Kidney (tissue), 14 donors: ENCODE results near the gene GOLGA6L2. TPM values are rescaled to one million over a fixed set of nuclear protein-coding genes. Genes with fewer than 3 reads are reported as not detected.

Source experiments
- DNase-seq, 5 donors: peaks; one replicate each; pipeline ENCODE4 v3.0.0-alpha.2; 2013 to 2020
- FAIRE-seq: peaks from 2 replicates; lab custom pipeline; 2012; peaks lifted over from hg19 to GRCh38; lab: Jason Lieb, UNC
- H3K27ac ChIP-seq, 2 donors: one replicate each; pipeline ENCODE4 v1.7.0; 2013; ENCODE audit warnings: low read depth in 2 of 2, low read length in 2 of 2, inconsistent platforms in 1 of 2
- H3K27me3 ChIP-seq: one replicate; pipeline ENCODE4 v1.7.1; 2013; ENCODE audit warnings: low read length, inconsistent platforms; ENCODE audit not compliant: control insufficient read depth, insufficient read depth
- H3K36me3 ChIP-seq, 3 donors: one replicate each; pipeline versions ENCODE4 v1.7.0 to v1.7.1; 2013; ENCODE audit warnings: low read length in 3 of 3, control low read depth in 1 of 3, inconsistent platforms in 1 of 3; ENCODE audit not compliant: insufficient read depth in 3 of 3, control insufficient read depth in 2 of 3
- H3K4me1 ChIP-seq, 3 donors: one replicate each; pipeline versions ENCODE4 v1.7.0 to v1.7.1; 2013; ENCODE audit warnings: low read length in 3 of 3, inconsistent platforms in 1 of 3, low read depth in 1 of 3; ENCODE audit not compliant: control insufficient read depth in 2 of 3, insufficient read depth in 2 of 3
- H3K4me3 ChIP-seq, 3 donors: one replicate each; pipeline versions ENCODE4 v1.7.0 to v1.8.1; 2013; ENCODE audit warnings: low read length in 3 of 3, control low read depth in 1 of 3, inconsistent platforms in 1 of 3
- H3K9ac ChIP-seq, 3 donors: one replicate each; pipeline versions ENCODE4 v1.7.0 to v1.7.1; 2013; ENCODE audit warnings: low read length in 3 of 3, control low read depth in 1 of 3, inconsistent platforms in 1 of 3
- H3K9me3 ChIP-seq, 3 donors: one replicate each; pipeline versions ENCODE4 v1.7.0 to v1.7.1; 2013; ENCODE audit warnings: low read length in 3 of 3, control low read depth in 1 of 3, inconsistent platforms in 1 of 3; ENCODE audit not compliant: control insufficient read depth in 2 of 3, insufficient read depth in 1 of 3
- intact Hi-C: fragments of 100-400 bp; cut with DNase I; formaldehyde crosslinking; loops from one replicate; pipeline ENCODE4 v1.11.1; 2022
- polyA plus RNA-seq: library from polyadenylated mRNA; stranded (reverse); fragments of 350-450 nt; fragmentation: Illumina TruSeq; extraction: RNeasy Lipid Tissue Mini Kit (QIAGEN cat#74804); gene quantifications from one replicate; pipeline ENCODE4 v1.2.3, GENCODE V29; 2014; ENCODE audit warnings: low read depth, low replicate concordance; ENCODE audit not compliant: insufficient read depth
- total RNA-seq: library from RNA; stranded (reverse); fragmentation: NEBNext Ultra II Directional; extraction: Animal tissue kit (Norgen Biotek cat#: 25700); gene quantifications from one replicate; pipeline ENCODE4 v1.2.1, GENCODE V29; 2021
- TF ChIP-seq, protein P1 (sequence below): IDR thresholded peaks from 3 replicates; pipeline ENCODE4 v1.5.1; 2012; ENCODE audit warnings: mild to moderate bottlenecking, moderate library complexity, borderline replicate concordance; ENCODE audit not compliant: insufficient read depth; ENCODE audit errors: extremely low read depth
- donor health status: control.
- donor health status: control.
- donor health status: control.
- donor health status: control.
- donor health status: control.
- donor health status: DM: yes; HTN: yes; CAD: no.
- donor health status: Normal renal cell carcinoma (clear cell type).

GOLGA6L2 gene
- total and polyA plus RNA-seq, 2 donors from 2014 or later = not detected

DNA sequence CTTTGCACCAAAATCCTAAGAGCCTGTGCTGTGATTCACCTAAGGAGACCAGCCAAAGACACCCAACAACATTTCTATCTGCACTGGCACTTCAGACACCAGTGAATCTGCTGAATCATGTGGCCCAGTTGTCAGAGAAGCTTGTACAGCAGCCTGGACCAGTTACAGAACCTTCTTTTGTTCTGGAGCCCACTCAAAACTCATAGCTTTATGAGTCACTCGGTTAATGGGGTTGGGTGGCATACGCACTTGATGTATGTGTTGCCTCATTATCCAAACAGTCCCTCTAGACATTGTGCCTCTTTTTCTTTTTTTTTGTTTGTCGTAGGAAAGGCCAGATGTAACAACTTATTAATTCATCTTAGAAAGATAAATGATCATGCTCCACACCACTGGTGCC lies 25.6 kb upstream of the GOLGA6L2 start:
- intact Hi-C loops = no loop called here
- Histone ChIP-seq H3K9me3 (no peaks in the 10 kb centered on the region), H3K9ac (no peak overlapping the region), H3K4me1 (no peaks in the 10 kb centered on the region), H3K4me3 (no peak overlapping the region), H3K36me3 (no peaks in the 10 kb centered on the region), H3K27me3 (no peaks in the 10 kb centered on the region), H3K27ac (no peak overlapping the region)
- DNase-seq = no peak
- no peak for FAIRE-seq
- TF ChIP-seq, protein P1, sequence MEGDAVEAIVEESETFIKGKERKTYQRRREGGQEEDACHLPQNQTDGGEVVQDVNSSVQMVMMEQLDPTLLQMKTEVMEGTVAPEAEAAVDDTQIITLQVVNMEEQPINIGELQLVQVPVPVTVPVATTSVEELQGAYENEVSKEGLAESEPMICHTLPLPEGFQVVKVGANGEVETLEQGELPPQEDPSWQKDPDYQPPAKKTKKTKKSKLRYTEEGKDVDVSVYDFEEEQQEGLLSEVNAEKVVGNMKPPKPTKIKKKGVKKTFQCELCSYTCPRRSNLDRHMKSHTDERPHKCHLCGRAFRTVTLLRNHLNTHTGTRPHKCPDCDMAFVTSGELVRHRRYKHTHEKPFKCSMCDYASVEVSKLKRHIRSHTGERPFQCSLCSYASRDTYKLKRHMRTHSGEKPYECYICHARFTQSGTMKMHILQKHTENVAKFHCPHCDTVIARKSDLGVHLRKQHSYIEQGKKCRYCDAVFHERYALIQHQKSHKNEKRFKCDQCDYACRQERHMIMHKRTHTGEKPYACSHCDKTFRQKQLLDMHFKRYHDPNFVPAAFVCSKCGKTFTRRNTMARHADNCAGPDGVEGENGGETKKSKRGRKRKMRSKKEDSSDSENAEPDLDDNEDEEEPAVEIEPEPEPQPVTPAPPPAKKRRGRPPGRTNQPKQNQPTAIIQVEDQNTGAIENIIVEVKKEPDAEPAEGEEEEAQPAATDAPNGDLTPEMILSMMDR = no peak

GRCh38 chr15:23472033-23472432 lies 25.0 kb upstream of the GOLGA6L2 start:
- H3K4me3 ChIP-seq = no peak overlapping the region
- no peaks in the 10 kb centered on the region for H3K4me1 ChIP-seq
- H3K9ac ChIP-seq = no peak overlapping the region
- no peak overlapping the region for H3K27ac ChIP-seq
- no peaks in the 10 kb centered on the region for H3K27me3 ChIP-seq
- TF ChIP-seq, protein P1 = no peak
- DNase-seq = no peak
- no peak for FAIRE-seq
- no peaks in the 10 kb centered on the region for H3K36me3 ChIP-seq
- intact Hi-C loops = no loop called here
- no peaks in the 10 kb centered on the region for H3K9me3 ChIP-seq

GRCh38 chr15:23467110-23467600 lies 20.1 kb upstream of the GOLGA6L2 start:
- Histone ChIP-seq H3K27me3 (no peaks in the 10 kb centered on the region), H3K9ac (no peak overlapping the region), H3K4me3 (no peak overlapping the region), H3K36me3 (no peaks in the 10 kb centered on the region), H3K9me3 (no peaks in the 10 kb centered on the region), H3K27ac (no peak overlapping the region), H3K4me1 (no peaks in the 10 kb centered on the region)
- peak in 2 of 5 donors; percentile 19 to 27 for DNase-seq
- FAIRE-seq = no peak
- intact Hi-C loops = no loop called here
- TF ChIP-seq, protein P1 = peak; percentile 18

GRCh38 chr15:23457890-23458289 lies 10.8 kb upstream of the GOLGA6L2 start:
- H3K9me3 ChIP-seq = no peaks in the 10 kb centered on the region
- no peaks in the 10 kb centered on the region for H3K36me3 ChIP-seq
- no peak overlapping the region for H3K27ac ChIP-seq
- H3K9ac ChIP-seq = no peak overlapping the region
- no peaks in the 10 kb centered on the region for H3K4me1 ChIP-seq
- TF ChIP-seq, protein P1 = no peak
- intact Hi-C loops = no loop called here
- FAIRE-seq = no peak
- DNase-seq = no peak
- no peaks in the 10 kb centered on the region for H3K27me3 ChIP-seq
- no peak overlapping the region for H3K4me3 ChIP-seq
